Activated CD4-positive, alpha-beta T cell treated with anti-CD3 and anti-CD28 coated beads, Interleukin-2, amount 10 ng/mL, durations not matched to agents 7 days and 5 days (primary cell): ENCODE data around the gene SPAG5. TPM values are rescaled to one million over a fixed set of nuclear protein-coding genes. Genes with fewer than 3 reads are reported as not detected.
"Not testable (repeated sequence)": the region's sequence is repeated elsewhere in the genome, so short reads cannot be mapped to it uniquely, and the experiment has no call there.

Experiments used
- CTCF ChIA-PET: fragments of 350-600 bp; sonication (Branson Sonifier 250); formaldehyde crosslinking; loops from one replicate; lab custom pipeline; 2021; ENCODE audit warnings: antibody characterized with exemption; lab: Charles Lee
- POLR2A ChIA-PET: fragments of 350-600 bp; sonication (Branson Sonifier 250); formaldehyde crosslinking; loops from one replicate; lab custom pipeline; 2021; ENCODE audit warnings: antibody characterized with exemption; lab: Charles Lee
- DNase-seq: peaks from one replicate; pipeline ENCODE4 v3.0.0-alpha.2; 2020
- H3K27ac Mint-ChIP-seq: one replicate; pipeline ENCODE4 v1.8.0; 2021; ENCODE audit warnings: mild to moderate bottlenecking, moderate library complexity, mixed read lengths
- H3K27me3 Mint-ChIP-seq: one replicate; pipeline ENCODE4 v1.8.0; 2021; ENCODE audit warnings: mixed read lengths
- H3K36me3 Mint-ChIP-seq: one replicate; pipeline ENCODE4 v1.8.0; 2021; ENCODE audit warnings: low read depth, mixed read lengths
- H3K4me1 Mint-ChIP-seq: one replicate; pipeline ENCODE4 v1.8.0; 2021; ENCODE audit warnings: mixed read lengths
- H3K4me3 Mint-ChIP-seq: one replicate; pipeline ENCODE4 v1.8.0; 2021; ENCODE audit warnings: mild to moderate bottlenecking, moderate library complexity, mixed read lengths
- H3K9me3 Mint-ChIP-seq: one replicate; pipeline ENCODE4 v1.8.0; 2021; ENCODE audit warnings: mixed read lengths
- total RNA-seq, 2 experiments: library from RNA; stranded (reverse); gene quantifications; one replicate each; pipeline ENCODE4 v1.2.3, GENCODE V29; 2021

The SPAG5 gene
- total RNA-seq, 2 experiments from 2014 or later = 139 to 147 TPM

GRCh38 chr17:28624148-28624547 is 25.3 kb upstream of the SPAG5 start:
- Mint-ChIP-seq H3K27me3 (no peaks in the 10 kb centered on the region), H3K36me3 (peaks cover 58% of the 10 kb centered on the region)
- POLR2A ChIA-PET = no interaction called here

DNA sequence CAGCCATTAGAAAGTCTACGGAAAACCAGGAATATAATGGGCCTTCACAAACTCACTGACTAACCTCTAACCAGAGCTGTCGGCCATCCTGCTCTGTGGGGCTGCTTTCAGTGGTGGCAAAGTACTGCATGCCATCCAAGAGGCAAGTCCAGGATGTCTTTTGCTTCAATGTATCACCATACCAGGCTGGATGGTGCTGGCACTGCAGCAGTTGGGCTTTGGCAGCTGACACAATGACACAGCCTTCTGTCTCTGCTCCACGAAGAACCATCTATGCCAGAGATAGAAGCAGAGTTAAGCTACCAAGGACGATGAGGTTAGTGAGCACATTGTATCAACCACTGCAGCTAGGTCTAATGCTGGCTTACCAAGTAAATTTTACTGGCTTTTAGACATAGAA is 24.9 kb upstream of the SPAG5 start:
- CTCF ChIA-PET = interaction anchor here (0.7 to 1.8 kb wide), 4 partner anchors 10 to 882 kb away, joined by 3 to 5 read pairs (median 4); partner anchors contain the start of gene RSKR
- Mint-ChIP-seq H3K9me3 (no peaks in the 10 kb centered on the region), H3K4me3 (no peak overlapping the region), H3K27me3 (no peaks in the 10 kb centered on the region), H3K4me1 (no peaks in the 10 kb centered on the region), H3K27ac (no peak overlapping the region), H3K36me3 (peaks cover 62% of the 10 kb centered on the region)
- POLR2A ChIA-PET = no interaction called here
- no peak for DNase-seq

More at GRCh38 chr17:28624148-28624547, 25.3 kb upstream of the SPAG5 start:
- no peak for DNase-seq
- no peak overlapping the region for H3K4me3 Mint-ChIP-seq
- CTCF ChIA-PET = interaction anchor here (0.7 to 1.8 kb wide), 3 partner anchors 11 to 882 kb away, joined by 3 to 5 read pairs (median 5); partner anchors contain the start of gene RSKR
- no peaks in the 10 kb centered on the region for H3K9me3 Mint-ChIP-seq
- no peaks in the 10 kb centered on the region for H3K4me1 Mint-ChIP-seq
- no peak overlapping the region for H3K27ac Mint-ChIP-seq

DNA sequence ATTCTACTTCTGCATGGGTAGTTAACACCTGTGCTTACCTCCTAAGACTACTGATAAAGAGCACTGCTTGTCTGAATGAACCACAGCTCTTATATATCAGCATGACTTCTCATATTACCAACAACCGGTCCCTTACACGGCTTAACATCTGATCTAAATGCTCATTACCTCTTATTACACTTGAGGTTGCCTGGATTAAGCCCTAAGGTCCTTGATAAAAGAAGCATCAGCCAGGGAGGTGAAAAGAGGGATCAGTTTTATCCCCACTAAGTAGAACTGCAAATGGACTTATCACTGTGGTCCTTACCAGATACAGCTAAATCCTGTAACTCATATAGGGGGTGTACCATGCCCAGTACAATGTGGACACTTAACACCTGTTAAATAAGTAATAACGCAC is 23.4 kb upstream of the SPAG5 start:
- CTCF ChIA-PET = interaction anchor here (0.6 to 1.5 kb wide), 4 partner anchors 13 to 66 kb away, joined by 3 to 4 read pairs (median 4); partner anchors contain the start of gene SDF2
- peaks cover 59% of the 10 kb centered on the region for H3K36me3 Mint-ChIP-seq
- no peak overlapping the region for H3K4me3 Mint-ChIP-seq

GRCh38 chr17:28620010-28620409 is 21.2 kb upstream of the SPAG5 start:
- CTCF ChIA-PET = interaction anchor here (0.7 to 1.5 kb wide), 3 partner anchors 9 to 946 kb away, joined by 3 to 6 read pairs (median 3); no protein-coding TSS in a partner anchor
- H3K9me3 Mint-ChIP-seq = no peaks in the 10 kb centered on the region
- H3K27me3 Mint-ChIP-seq = no peaks in the 10 kb centered on the region
- peaks cover 62% of the 10 kb centered on the region for H3K36me3 Mint-ChIP-seq
- H3K4me3 Mint-ChIP-seq = no peak overlapping the region
- no peak for DNase-seq
- no peaks in the 10 kb centered on the region for H3K4me1 Mint-ChIP-seq
- H3K27ac Mint-ChIP-seq = no peak overlapping the region
- POLR2A ChIA-PET = no interaction called here

More for the DNA sequence above, 23.4 kb upstream of the SPAG5 start:
- Mint-ChIP-seq H3K4me1 (no peaks in the 10 kb centered on the region), H3K9me3 (no peaks in the 10 kb centered on the region), H3K27ac (no peak overlapping the region), H3K27me3 (no peaks in the 10 kb centered on the region)
- POLR2A ChIA-PET = no interaction called here
- no peak for DNase-seq

DNA sequence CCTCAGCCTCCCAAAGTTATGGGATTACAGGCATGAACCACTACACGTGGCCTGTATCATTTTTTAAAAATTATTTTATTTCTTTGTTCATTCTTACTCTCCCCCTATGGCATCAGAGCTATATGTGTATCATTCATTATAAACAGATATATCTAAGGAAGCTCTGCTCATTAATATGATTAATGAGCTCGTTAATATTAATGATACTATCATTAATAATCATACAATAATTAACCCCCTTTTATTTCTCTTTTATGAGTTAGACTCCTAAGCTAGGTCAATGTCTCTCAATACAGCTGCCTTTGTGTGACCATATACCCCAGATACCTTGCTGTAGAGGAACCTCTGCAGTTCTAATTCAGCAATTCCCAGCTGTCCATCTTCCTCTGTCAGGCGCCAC is 19.6 kb upstream of the SPAG5 start:
- POLR2A ChIA-PET = no interaction called here

DNA sequence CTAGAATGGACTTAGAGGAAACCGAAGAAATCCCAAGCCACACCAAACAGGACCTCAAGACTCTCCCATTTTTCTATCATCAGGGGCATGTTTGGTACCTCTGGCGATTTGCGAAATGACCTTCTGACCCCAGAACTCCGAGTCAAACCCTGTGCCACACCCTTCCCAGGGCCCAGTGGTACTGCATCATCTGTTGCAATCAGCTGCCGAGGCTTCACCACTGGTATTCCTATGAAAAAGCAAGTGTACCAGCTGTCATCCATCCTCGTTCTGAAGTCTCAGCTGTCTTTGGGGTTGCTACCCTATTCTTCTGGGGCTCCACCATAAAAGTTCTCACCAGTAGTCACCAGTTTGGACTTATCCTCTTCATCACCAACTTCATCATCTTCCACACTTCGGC is 17.5 kb upstream of the SPAG5 start:
- DNase-seq = no peak

More for the DNA sequence above, 19.6 kb upstream of the SPAG5 start:
- H3K4me1 Mint-ChIP-seq = peaks cover 2% of the 10 kb centered on the region
- H3K27me3 Mint-ChIP-seq = no peaks in the 10 kb centered on the region
- CTCF ChIA-PET = interaction anchor here (0.6 to 1.5 kb wide), 5 partner anchors 8 to 28 kb away, joined by 3 to 6 read pairs (median 3); no protein-coding TSS in a partner anchor
- H3K4me3 Mint-ChIP-seq = no peak overlapping the region
- peaks cover 70% of the 10 kb centered on the region for H3K36me3 Mint-ChIP-seq
- no peak for DNase-seq
- no peaks in the 10 kb centered on the region for H3K9me3 Mint-ChIP-seq
- no peak overlapping the region for H3K27ac Mint-ChIP-seq

GRCh38 chr17:28615260-28615940 is 16.6 kb upstream of the SPAG5 start:
- H3K4me3 Mint-ChIP-seq = no peak overlapping the region
- no peak for DNase-seq
- H3K9me3 Mint-ChIP-seq = no peaks in the 10 kb centered on the region
- POLR2A ChIA-PET = no interaction called here
- H3K27ac Mint-ChIP-seq = no peak overlapping the region
- H3K27me3 Mint-ChIP-seq = no peaks in the 10 kb centered on the region
- CTCF ChIA-PET = interaction anchor here (1.1 kb wide), 1 partner anchor 28 kb away, joined by 3 read pairs; no protein-coding TSS in a partner anchor
- peaks cover 55% of the 10 kb centered on the region for H3K36me3 Mint-ChIP-seq
- H3K4me1 Mint-ChIP-seq = peaks cover 3% of the 10 kb centered on the region

More for the DNA sequence above, 17.5 kb upstream of the SPAG5 start:
- ChIA-PET CTCF (interaction anchor here (1.7 kb wide), 1 partner anchor 16 kb away, joined by 4 read pairs; no protein-coding TSS in a partner anchor), POLR2A (no interaction called here)
- Mint-ChIP-seq H3K4me1 (peaks cover 3% of the 10 kb centered on the region), H3K9me3 (no peaks in the 10 kb centered on the region), H3K27me3 (no peaks in the 10 kb centered on the region), H3K4me3 (no peak overlapping the region), H3K27ac (no peak overlapping the region), H3K36me3 (peaks cover 63% of the 10 kb centered on the region)

DNA sequence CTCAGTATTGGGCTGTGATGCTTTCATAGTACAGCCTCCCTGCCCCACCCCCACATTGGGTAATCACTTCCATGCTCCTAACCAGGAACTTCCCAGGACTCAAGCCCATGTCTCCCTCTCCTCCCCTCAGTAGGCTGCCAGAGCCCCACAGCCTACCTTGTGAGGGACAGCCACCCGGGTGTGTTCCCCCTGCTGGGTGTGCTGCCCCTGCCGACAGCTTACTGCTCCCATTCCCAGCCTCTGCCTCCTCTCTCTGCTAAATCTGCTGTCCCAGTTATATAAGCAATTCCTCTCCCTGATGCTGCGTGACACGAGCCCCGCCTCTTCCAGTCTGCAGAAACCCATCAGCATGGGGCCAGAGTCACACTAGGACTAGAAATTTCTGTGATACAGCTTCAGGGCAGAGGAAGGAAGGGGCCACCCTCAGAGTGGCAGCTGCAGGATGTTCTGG is 15.1 kb upstream of the SPAG5 start, which contains the start of gene RSKR:
TSS of gene RSKR (minus strand) at position 255 of the 451 bp plus-strand sequence. CDS start at position 231, 24 bp downstream.
- peak within 1 kb of the TSS; percentile 38 for H3K27ac Mint-ChIP-seq
- H3K36me3 Mint-ChIP-seq = peaks cover 46% of the 10 kb centered on the region
- no peaks in the 10 kb centered on the region for H3K9me3 Mint-ChIP-seq
- H3K27me3 Mint-ChIP-seq = no peaks in the 10 kb centered on the region
- ChIA-PET CTCF (interaction anchor here (1.0 to 1.2 kb wide), 3 partner anchors 10 to 65 kb away, joined by 3 read pairs; no protein-coding TSS in a partner anchor), POLR2A (no interaction called here)
- peaks cover 3% of the 10 kb centered on the region for H3K4me1 Mint-ChIP-seq
- H3K4me3 Mint-ChIP-seq = no peak within 1 kb of the TSS
- DNase-seq = no peak

DNA sequence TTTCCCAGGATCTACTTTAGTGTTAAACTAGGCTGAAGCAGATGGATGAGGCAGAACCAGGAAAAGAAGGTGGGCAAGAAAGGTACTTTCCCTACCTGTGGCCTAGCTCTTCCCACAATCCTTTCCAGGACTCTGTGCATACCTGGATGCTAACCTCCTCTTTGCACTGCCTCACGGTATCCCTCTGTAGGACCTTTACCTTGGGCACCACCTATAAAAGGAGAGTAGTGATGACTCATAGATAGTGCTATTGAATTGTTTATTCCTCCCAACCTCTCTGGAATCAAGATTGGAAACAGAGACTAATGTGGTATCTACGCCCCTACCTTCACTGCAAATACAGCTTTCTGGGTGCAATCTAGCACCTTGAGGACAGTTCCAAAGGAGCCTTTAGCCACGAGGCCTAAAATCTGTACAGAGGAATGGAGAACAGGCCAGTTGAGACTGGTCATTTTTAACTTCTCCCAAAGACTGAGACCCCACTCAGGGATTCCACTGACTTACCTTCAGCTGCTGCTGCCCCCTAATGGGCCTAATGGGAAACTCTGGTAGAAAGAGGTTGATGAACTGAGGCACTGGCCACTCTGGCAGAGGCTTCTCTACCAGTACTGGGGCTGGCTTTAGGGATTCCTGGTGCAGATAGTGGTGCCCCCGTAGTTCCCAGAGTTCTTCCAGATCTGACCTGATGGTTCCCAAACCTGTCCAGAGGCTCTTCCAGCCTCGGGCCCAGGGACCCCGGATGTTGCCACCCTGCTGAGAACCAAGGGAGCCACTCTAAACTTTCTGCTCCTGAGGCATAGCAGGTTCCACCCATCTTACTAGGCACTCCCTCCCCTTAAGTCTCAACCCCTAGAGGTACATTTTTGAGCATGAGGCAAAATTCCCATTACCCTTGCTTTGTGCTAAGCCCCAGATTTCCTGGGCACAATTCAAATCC is 14.4 kb upstream of the SPAG5 start:
- Mint-ChIP-seq H3K27me3 (no peaks in the 10 kb centered on the region), H3K36me3 (peaks cover 42% of the 10 kb centered on the region), H3K9me3 (no peaks in the 10 kb centered on the region), H3K4me1 (peaks cover 3% of the 10 kb centered on the region), H3K4me3 (no peak overlapping the region), H3K27ac (no peak overlapping the region)
- ChIA-PET POLR2A (no interaction called here), CTCF (interaction anchor here (0.8 to 1.2 kb wide), 5 partner anchors 11 to 116 kb away, joined by 3 read pairs; no protein-coding TSS in a partner anchor)
- DNase-seq = peak; percentile 39

DNA sequence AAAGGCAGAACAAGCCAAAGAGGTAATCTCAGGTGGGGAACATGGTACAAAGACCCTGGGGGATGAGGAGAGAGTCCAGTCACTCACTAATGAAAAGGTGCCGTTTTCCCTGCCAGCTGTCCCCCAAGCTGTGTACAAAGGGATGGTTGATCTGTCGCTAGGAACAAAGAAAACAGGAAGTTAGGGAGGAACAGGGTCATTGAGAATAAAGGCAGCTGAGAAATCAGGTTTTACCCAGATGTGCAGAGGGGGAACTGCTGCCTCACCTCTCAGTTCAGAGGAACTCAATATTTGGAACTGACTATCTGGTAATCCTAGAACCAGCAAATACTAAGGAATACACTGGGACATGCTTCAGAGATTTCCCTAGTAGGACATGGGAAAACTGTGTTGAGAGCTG is 13.7 kb upstream of the SPAG5 start:
- H3K4me1 Mint-ChIP-seq = peaks cover 3% of the 10 kb centered on the region
- H3K9me3 Mint-ChIP-seq = no peaks in the 10 kb centered on the region
- POLR2A ChIA-PET = no interaction called here
- no peak for DNase-seq
- H3K27ac Mint-ChIP-seq = peak overlapping the region; percentile 52
- H3K27me3 Mint-ChIP-seq = no peaks in the 10 kb centered on the region
- CTCF ChIA-PET = interaction anchor here (0.5 to 1.2 kb wide), 4 partner anchors 31 to 173 kb away, joined by 3 read pairs; no protein-coding TSS in a partner anchor
- H3K36me3 Mint-ChIP-seq = peaks cover 40% of the 10 kb centered on the region
- H3K4me3 Mint-ChIP-seq = no peak overlapping the region

- Mint-ChIP-seq H3K4me1 (peaks cover 3% of the 10 kb centered on the region), H3K27me3 (no peaks in the 10 kb centered on the region), H3K4me3 (no peak overlapping the region), H3K36me3 (peaks cover 26% of the 10 kb centered on the region), H3K27ac (no peak overlapping the region), H3K9me3 (no peaks in the 10 kb centered on the region)
- no peak for DNase-seq
- ChIA-PET CTCF (interaction anchor here (0.6 to 1.7 kb wide), 8 partner anchors 9 to 947 kb away, joined by 3 to 6 read pairs (median 4); no protein-coding TSS in a partner anchor), POLR2A (interaction anchor here (0.6 kb wide), 1 partner anchor 9 kb away, joined by 3 read pairs; no protein-coding TSS in a partner anchor)
Observed at GRCh38 chr17:28610376-28610775, 11.6 kb upstream of the SPAG5 start.

- CTCF ChIA-PET, POLR2A ChIA-PET, H3K4me3 Mint-ChIP-seq, H3K36me3 Mint-ChIP-seq, H3K27me3 Mint-ChIP-seq, DNase-seq, H3K27ac Mint-ChIP-seq, H3K9me3 Mint-ChIP-seq: not testable (repeated sequence)
- H3K4me1 Mint-ChIP-seq = peaks cover 10% of the 10 kb centered on the region
Observed at GRCh38 chr17:28604031-28604430, 5.2 kb upstream of the SPAG5 start.
